Retina (tissue), 1 donor: ENCODE data around the gene SLFN12L.
"Not testable (repeated sequence)": the region's sequence is repeated elsewhere in the genome, so short reads cannot be mapped to it uniquely, and the experiment has no call there.

Experiments
- DNase-seq: peaks from one replicate; pipeline ENCODE4 v3.0.0-alpha.2; 2016

The SLFN12L gene

GRCh38 chr17:35493040-35493439, 44.4 kb downstream of the SLFN12L start:
- no peak for DNase-seq

- DNase-seq, result no peak
Measured at GRCh38 chr17:35491417-35491816, 46.1 kb downstream of the SLFN12L start.

DNA sequence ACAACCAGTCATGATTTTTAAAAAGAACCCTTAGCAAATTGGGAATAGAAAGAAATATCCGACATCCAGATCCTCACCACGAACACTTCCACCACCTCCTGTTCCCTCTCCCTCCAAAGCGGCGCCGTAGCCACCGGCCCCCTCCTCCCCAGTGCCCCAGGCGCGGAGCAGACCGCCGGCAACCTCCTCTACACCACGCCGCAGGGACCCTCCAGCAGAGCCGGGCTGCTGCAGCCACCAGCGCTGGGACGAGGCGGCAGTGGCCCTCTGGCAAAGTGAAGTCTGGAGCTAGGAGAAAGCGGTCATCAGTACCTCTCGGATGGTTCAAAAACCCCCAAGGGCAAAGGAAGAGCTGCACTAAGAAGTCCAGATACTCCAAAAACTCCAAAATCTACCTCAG, 47.5 kb downstream of the SLFN12L start:
- DNase-seq, result peak; percentile 52

GRCh38 chr17:35488991-35489390, 48.5 kb downstream of the SLFN12L start:
- DNase-seq, result peak; percentile 19

GRCh38 chr17:35486920-35487732, 50.4 kb downstream of the SLFN12L start:
- peak; percentile 38 for DNase-seq

DNA sequence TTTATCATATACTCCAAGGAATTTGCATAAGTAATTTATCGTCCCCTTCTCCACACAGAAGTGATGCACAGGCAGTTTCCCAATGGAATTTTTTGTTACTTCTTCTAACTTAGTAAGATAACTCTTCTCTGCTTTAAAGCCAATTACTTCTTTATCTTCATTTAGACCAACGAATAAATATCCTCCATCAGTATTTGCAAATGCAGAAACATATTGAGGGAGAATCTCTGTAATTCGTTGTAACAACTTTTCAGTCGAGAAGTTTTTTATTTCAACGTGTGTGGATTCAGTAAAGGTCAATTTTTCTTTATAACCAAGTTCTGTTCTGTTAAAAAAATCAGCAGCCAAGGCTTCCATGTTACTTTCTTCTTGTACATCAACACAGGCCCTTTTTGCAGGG, 58.2 kb downstream of the SLFN12L start:
- no peak for DNase-seq

DNA sequence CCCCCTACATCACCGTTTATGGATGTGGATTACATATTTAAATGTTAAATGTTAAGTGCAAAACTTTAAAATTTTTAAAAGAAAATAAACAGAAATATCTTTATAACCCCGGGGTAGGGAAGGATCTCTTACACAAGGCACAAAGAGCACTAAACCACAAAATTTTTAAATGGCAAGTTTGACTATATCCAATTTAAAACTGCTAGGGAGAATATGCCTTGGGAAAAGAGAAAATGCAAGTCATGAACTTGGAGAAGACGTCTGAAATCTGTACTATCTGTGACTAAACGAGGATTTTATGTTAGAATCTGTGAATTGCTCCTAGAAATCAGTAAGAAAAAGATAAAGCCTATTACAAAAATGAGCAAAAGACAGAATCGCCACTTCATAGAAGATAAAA, 60.2 kb downstream of the SLFN12L start:
- DNase-seq, result no peak

GRCh38 chr17:35476283-35476820, 61.1 kb downstream of the SLFN12L start:
- DNase-seq, result no peak

DNA sequence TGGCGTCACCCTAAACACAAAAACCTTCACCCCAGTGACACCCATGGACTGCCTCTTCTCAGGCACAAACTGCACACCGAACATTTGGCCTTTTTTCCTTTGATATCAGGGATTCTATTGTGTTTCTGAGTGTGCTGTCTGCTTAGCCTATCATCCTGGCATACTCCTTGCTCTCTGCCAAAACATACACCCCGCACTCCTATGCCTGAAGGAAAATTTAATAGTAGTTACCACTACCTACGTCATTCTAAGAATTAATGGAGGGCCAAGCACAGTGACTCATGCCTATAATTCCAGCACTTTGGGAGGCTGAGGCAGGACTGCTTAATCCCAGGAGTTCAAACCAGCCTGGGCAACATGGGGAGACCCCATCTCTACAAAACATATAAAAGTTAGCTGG, 69.0 kb downstream of the SLFN12L start:
- DNase-seq, result no peak

DNA sequence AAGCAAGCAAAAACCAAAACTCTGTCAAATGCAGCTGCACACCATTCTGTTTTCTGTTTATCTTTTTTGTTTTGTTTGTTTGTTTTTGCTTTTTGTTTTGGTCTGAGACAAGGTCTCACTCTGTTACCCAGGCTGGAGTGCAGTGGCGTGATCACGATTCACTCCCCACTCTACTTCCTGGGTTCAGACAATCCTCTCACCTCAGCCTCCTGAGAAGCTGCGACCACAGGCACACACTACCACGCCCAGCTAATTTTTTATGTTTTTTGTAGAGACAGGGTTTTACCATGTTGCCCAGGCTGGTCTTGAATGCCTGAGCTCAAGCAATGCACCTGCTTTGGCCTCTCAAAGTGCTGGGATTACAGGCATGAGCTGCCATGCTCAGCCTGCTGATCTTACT, 69.7 kb downstream of the SLFN12L start:
- DNase-seq, result no peak

DNA sequence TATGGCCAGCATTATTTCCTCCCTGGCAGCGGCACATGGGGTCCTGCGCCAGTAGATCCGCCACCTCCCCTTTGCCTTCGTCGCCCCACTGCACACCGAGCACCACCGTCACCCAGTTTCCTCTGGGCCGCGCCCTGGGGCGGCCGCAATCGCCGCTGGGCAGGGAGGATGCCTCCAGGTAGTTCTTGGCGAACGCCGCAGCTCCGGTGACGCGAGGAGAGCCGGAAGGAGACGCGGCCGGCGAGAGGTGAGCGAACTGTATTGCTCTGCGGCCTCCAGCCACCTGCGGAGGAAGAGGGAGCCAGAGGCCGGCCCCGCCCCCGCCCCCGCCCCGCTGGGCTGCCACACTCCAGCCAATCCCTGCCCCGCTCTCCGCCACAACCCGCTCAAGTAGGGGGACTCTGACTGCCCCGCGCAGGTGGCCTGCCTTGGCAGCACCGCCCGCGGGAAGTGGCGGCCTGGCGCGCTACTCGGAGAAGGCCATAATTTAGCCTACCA, 77.1 kb downstream of the SLFN12L start:
- peak; percentile 47 for DNase-seq

DNA sequence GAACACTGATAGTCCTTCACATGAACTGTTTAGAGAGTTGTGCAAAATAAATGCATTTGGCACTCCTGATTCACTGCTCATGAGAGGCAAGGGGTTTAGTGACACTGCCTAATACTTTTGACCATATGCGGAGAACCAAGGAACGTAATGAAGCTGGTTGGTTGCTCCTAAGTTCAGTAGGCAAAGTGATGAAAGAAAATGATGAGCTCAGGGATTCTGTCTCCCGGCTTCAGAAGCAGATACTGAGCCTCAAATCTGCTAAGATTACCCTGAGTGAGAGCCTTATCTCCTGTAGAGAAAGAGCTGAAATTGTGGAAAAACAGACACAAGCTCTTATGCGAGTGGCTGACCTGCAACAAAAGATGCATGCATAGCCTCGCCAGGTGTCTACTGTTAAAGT, 83.4 kb downstream of the SLFN12L start:
- not testable (repeated sequence) for DNase-seq

GRCh38 chr17:35453171-35453570, 84.3 kb downstream of the SLFN12L start:
- no peak for DNase-seq

GRCh38 chr17:35449371-35449931, 88.0 kb downstream of the SLFN12L start:
- peak; percentile 80 for DNase-seq

- no peak for DNase-seq
Measured at GRCh38 chr17:35448899-35449227, 88.6 kb downstream of the SLFN12L start.

GRCh38 chr17:35448214-35448898, 89.1 kb downstream of the SLFN12L start, which contains the start of gene SLFN13:
Gene SLFN13 (minus strand): TSS chr17:35448766. CDS start chr17:35445680, 3,086 bp downstream.
- peak; percentile 70 for DNase-seq

- peak; percentile 55 for DNase-seq
Measured at GRCh38 chr17:35447499-35447898, 90.0 kb downstream of the SLFN12L start.

GRCh38 chr17:35438433-35438832, 99.0 kb downstream of the SLFN12L start:
- DNase-seq, result no peak

DNA sequence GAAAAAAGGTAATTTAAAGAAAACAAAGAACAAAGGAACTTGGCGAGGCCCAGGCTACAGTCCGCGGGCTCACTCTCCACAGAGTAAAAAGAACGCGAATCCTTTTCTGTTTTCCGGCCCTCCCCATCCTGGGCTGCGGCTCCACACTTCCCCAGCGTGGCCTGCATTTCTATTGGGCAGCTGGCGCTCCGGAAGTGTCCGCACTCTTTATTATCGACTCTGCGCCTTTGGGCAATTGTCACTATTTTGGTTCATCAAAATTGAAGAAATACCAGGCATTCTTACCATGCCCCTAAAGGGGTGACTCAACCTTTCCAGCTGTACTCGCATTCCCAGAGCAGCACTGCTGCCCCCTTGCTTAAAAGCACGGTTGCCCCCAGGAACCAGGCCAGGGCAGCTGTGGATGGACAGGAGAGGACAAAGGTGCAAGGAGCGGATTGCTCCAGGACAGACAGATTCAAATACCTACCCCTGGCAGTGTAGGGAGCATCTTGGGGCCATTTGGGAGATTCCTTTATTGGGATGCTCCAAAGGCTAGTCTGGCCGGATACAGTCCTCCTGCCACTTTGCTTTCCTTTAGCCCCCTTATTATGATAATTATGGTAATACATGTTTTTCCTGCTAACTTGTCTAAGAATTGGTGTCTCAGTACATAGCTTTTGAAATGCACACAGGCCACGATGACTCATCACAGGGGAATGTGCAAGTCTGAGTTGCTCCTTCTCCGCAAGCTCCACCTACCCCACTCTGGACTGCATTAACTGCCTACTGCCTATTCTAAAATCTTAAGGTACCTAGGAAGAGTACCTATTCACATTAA, 104.2 kb downstream of the SLFN12L start:
- DNase-seq, result peak; percentile 49

DNA sequence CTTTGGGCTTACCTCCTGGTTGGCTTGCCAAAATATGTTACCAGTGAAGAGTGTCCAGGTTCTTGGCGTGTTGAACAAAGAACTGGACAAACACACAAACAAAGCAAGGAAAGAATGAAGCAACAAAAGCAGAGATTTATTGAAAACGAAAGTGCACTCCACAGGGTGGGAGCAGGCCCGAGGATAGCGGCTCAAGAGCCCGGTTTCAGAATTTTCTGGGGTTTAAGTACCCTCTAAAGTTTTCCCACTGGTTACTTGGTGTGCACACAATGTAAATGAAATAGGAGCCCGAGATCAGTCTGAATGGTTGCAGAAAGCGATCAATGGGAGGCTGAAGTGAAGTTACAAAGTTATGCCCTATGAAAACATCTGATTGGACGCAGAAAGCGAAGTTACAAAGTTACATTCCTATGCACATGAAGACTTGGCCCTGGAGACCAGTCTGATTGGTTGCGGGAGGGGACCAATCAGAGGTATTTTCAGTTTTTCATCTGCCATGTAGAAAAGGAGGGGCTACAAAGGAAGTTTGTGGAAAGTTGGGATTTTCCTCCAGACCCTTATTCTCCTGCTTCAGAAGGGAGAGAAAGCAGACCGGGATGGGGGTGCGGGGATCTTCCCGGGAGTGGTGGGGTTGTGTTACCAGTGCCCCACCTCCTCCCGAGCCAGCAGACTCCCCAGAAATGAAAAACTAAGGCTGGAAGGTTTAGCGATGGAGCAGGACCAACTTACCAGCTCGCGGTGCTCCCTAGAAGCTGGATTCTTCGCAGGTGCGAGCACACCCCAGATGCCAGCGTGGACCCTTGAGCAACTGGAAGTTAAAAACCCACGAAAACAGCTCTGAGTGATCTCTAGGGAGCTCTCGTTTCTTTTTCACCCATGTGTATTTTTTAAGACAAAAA, 105.1 kb downstream of the SLFN12L start, which contains the start of gene SLFN12:
Gene SLFN12 (minus strand): TSS at position 325 of the 899 bp plus-strand sequence. CDS start 9,472 bp downstream, outside the sequence.
- peak; percentile 43 for DNase-seq

- no peak for DNase-seq
Measured at GRCh38 chr17:35429702-35430101, 107.8 kb downstream of the SLFN12L start.
